ENCODE measurements around the gene TPBGL. TPM values are rescaled to one million over a fixed set of nuclear protein-coding genes. Genes with fewer than 3 reads are reported as not detected.

Gene TPBGL
- total RNA-seq, 1 experiment from 2014 or later: not detected

DNA sequence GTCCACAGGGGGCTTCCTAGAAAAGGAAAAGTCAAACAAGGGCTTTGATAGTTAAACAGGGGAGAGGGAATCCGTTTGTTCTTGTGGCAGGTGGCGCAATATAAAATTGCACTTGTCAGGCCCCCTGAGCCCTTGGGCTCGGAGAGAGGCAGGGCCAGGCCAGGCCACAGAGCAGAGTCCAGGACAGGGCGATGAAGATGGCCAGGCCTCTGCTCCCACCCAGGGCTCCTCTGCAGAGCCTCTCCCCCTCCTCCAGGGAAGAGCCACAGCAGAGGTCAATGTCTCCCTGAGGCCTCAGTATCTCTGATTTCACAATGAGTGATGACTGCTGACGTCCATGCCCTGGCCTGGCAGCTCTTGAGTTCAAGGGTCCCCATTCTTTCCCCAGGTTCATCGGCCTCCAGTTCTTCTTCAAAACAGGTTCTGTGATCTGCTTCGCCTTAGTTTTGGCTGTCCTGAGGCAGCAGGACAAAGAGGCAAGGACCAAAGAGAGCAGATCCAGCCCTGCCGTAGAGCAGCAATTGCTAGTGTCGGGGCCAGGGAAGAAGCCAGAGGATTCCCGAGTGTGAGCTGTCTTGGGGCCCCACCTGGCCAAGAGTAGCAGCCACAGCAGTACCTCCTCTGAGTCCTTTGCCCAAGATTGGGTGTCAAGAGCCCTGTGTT, 36.4 kb upstream of the TPBGL start:
- Histone ChIP-seq H3K27me3 (peaks cover 2% of the 10 kb centered on the region; the same call in 1 of the 2 replicates), H3K4me3 (no peak overlapping the region), H3K36me3 (no peaks in the 10 kb centered on the region), H3K9me3 (no peaks in the 10 kb centered on the region)
- no peak for DNase-seq

- no peaks in the 10 kb centered on the region for H3K36me3 ChIP-seq
- peaks cover 2% of the 10 kb centered on the region; the same call in 1 of the 2 replicates for H3K27me3 ChIP-seq
- DNase-seq: peak; percentile 69
- H3K9me3 ChIP-seq: no peaks in the 10 kb centered on the region
- H3K4me3 ChIP-seq: no peak overlapping the region
These were observed 35.6 kb upstream of the TPBGL start for GRCh38 chr11:75204685-75205563.

DNA sequence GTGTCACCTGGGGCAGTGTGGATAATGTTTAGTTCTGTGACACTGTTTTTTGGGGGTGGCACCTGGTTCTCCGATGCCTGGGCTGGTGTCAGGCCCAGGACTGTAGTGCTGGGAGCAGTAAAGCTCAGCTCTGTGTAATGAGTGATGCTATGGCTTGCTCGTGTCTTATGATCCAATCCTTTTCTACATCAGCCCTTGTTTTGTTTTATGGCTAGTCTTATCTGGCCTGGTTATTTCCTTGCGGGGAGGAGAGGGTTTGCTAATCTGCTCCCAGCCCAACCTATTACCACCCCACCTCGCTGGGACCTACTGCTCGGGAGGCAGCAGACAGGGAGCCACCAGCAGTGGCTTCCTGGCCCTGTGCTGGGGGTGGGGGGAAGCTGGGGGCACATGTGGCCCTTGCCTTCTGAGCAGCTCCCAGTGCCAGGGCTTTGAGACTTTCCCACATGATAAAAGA, 35.0 kb upstream of the TPBGL start:
- no peaks in the 10 kb centered on the region for H3K36me3 ChIP-seq
- no peak for DNase-seq
- peaks cover 2% of the 10 kb centered on the region; the same call in 1 of the 2 replicates for H3K27me3 ChIP-seq
- no peak overlapping the region for H3K4me3 ChIP-seq
- H3K9me3 ChIP-seq: no peaks in the 10 kb centered on the region

DNA sequence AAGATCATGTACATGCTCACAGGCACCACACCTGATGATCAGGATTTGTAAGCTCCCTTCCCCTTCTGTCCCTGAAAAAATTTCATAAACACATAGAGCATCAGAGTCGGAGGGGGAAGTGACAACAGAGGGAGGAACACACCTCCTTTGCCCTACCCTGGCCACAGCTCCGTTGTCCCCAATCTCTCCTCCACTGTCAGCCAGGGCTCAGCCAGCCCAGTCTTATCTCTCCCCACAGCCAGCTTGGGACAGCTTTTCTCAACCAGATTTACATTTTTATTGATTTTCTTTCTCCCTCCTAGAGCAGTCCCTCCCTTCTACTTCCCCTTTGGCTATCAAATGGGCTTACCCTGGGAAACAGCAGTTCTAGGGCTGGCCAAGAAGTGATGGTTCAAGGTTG, 32.1 kb upstream of the TPBGL start:
- no peak for DNase-seq
- Histone ChIP-seq H3K9me3 (no peaks in the 10 kb centered on the region), H3K27me3 (peaks cover 2% of the 10 kb centered on the region; the same call in 1 of the 2 replicates)

GRCh38 chr11:75212411-75212810, 28.2 kb upstream of the TPBGL start:
- peaks cover 2% of the 10 kb centered on the region; the same call in 1 of the 2 replicates for H3K27me3 ChIP-seq
- H3K36me3 ChIP-seq: no peaks in the 10 kb centered on the region
- H3K4me3 ChIP-seq: no peak overlapping the region
- H3K9me3 ChIP-seq: no peaks in the 10 kb centered on the region
- no peak for DNase-seq

More for the DNA sequence above, 32.1 kb upstream of the TPBGL start:
- H3K36me3 ChIP-seq: no peaks in the 10 kb centered on the region
- no peak overlapping the region for H3K4me3 ChIP-seq

DNA sequence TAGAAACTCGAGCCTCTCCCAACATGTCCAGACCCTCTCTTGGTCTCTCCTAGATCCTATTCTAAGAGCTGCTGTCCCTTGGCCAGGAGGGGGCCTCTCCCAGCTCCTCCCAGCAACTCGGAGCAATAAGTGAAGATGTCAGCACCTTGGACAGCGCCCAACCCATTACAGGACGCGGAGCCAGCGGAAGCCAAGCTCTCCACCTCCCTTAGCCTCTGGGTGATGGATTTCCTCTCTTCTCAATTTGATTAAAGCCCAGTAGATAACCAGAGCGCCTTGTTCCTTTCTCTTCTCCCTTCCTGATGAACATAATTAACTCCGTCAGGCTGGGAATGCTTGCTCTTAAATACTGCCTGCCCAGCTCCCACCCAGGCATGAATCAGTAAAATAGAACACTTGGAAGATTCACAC, 26.2 kb upstream of the TPBGL start:
- peak; percentile 69 for DNase-seq
- Histone ChIP-seq H3K4me3 (no peak overlapping the region), H3K27me3 (no peaks in the 10 kb centered on the region; the same call in 1 of the 2 replicates)

DNA sequence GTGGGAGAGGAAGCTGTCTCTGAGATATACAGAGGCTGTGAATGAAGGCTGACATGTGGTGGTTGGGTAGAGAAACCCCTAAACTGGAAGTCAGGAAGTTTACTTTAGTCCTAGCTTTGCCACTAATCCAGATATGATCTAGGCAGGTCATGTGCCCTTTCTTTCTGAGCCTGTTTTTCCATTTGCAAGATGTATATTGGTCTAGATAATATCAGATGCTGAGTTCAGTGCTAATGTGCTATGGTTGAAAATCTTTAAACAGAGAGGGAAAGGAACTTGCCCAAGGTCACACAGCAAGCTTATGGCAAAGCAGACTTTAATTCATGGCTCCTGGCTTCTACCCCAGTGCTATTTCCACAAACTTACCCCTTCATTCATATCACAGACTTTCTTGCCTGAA, 25.7 kb upstream of the TPBGL start:
- no peaks in the 10 kb centered on the region; the same call in 1 of the 2 replicates for H3K27me3 ChIP-seq
- H3K36me3 ChIP-seq: no peaks in the 10 kb centered on the region
- DNase-seq: no peak

More for the DNA sequence above, 26.2 kb upstream of the TPBGL start:
- Histone ChIP-seq H3K9me3 (no peaks in the 10 kb centered on the region), H3K36me3 (no peaks in the 10 kb centered on the region)

DNA sequence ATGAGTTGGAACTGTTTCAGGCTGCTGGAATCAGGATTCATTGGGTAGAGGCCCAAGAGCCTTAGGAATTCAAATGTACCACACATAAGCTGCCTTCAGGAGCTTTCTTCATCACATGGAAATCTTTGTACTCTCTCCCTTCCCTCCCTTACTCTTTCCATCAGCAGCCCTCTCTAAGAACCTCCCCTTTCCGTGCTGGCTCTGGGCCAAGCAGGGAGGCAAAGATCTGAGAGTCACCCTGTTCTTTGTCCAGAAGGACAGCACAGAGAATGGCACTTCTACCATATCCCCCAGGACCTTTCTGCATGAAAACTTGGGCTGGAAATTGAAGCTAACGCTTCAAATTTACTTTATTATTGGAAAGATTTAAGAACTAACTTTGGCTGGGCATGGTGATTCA, 20.7 kb upstream of the TPBGL start:
- no peaks in the 10 kb centered on the region for H3K36me3 ChIP-seq
- H3K27me3 ChIP-seq: no peaks in the 10 kb centered on the region
- H3K4me3 ChIP-seq: no peak overlapping the region
- no peak for DNase-seq
- H3K9me3 ChIP-seq: no peaks in the 10 kb centered on the region

More for the DNA sequence above, 25.7 kb upstream of the TPBGL start:
- H3K9me3 ChIP-seq: no peaks in the 10 kb centered on the region
- no peak overlapping the region for H3K4me3 ChIP-seq

DNA sequence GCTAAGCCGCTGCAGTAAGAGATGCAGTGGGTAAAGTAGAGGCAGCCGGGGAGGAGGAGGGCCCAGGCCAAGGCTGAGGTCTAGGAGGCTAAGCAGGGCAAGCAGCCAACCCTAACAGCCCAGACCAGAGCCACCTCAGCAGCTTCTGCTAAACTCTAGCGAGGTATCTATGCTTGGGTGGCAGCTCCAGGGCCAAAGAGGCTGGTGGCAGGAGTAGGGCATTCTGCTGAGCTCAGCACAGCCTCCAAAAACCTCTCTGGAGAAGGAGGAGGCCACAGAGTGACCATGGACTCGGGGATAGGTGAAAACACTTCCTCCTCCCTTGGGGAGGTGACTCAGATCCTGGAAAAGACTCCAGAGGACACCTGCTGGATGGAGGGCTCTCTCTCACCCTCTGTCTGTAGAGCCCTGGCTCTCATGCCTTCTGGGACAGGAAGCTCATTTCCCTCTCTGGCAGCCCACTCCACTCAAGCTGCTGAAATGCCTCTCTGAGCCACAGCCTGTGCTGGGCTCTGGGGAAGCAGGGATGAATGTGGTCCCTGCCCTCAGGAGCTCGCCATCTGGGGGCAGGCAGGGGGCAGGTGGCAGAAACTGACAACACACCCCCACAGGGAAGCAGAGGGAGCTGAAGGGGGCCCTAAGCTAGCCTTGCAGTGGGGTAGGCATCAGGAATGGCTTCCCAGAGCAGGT, 16.5 kb upstream of the TPBGL start:
- Histone ChIP-seq H3K4me3 (no peak overlapping the region), H3K27me3 (no peaks in the 10 kb centered on the region), H3K36me3 (no peaks in the 10 kb centered on the region), H3K9me3 (no peaks in the 10 kb centered on the region)
- DNase-seq: peak; percentile 36

DNA sequence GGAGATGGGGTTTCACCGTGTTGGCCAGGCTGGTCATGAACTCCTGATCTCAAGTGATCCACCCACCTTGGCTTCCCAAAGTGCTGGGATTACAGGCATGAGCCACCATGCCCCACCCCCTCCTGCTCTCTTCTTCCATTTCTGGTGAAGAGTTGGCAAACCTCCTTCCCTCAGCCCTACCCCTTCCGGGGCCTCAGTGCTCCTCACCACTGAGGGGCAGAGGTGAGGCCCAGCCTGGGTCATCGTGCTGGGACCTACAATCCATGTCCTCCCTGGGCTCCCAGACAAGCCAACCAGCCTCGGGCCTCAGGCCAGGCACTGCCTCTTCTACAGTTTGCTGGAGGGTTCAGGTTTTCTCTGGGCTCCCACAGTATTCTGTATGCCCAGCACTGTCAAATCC, 14.8 kb upstream of the TPBGL start:
- no peaks in the 10 kb centered on the region for H3K9me3 ChIP-seq

GRCh38 chr11:75229466-75229865, 11.1 kb upstream of the TPBGL start:
- H3K27me3 ChIP-seq: no peaks in the 10 kb centered on the region; the same call in 1 of the 2 replicates
- H3K36me3 ChIP-seq: no peaks in the 10 kb centered on the region
- no peak for DNase-seq
- H3K4me3 ChIP-seq: no peak overlapping the region
- no peaks in the 10 kb centered on the region for H3K9me3 ChIP-seq

More for the DNA sequence above, 14.8 kb upstream of the TPBGL start:
- DNase-seq: no peak
- H3K36me3 ChIP-seq: no peaks in the 10 kb centered on the region
- no peak overlapping the region for H3K4me3 ChIP-seq
- H3K27me3 ChIP-seq: no peaks in the 10 kb centered on the region; the same call in 1 of the 2 replicates

- H3K4me3 ChIP-seq: no peak overlapping the region
- H3K36me3 ChIP-seq: no peaks in the 10 kb centered on the region
- no peaks in the 10 kb centered on the region for H3K9me3 ChIP-seq
- no peaks in the 10 kb centered on the region; the same call in 1 of the 2 replicates for H3K27me3 ChIP-seq
- no peak for DNase-seq
These were observed 10.0 kb upstream of the TPBGL start for GRCh38 chr11:75230621-75231020.

DNA sequence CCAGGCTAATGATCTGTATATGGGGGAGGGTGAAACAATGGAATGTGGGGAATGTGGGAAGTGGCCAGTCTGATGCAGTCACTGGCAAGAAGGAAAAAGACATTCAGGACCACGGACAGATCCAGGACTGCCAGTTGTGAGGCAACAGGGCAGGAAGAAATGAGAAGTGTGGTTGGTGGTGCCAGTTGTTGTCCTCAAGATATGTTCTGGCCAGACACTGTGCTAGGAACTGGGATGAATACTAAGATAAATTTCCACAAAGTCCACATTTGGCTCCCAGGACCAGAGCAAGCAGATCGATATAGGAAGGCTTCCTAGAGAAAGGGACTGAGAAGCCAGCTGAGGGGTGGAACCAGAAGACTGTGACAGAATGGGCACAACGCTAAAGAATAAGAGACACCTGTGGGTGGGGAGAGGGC, 6.8 kb upstream of the TPBGL start:
- no peaks in the 10 kb centered on the region for H3K36me3 ChIP-seq
- peak; percentile 38 for DNase-seq
- no peaks in the 10 kb centered on the region; the same call in 1 of the 2 replicates for H3K27me3 ChIP-seq
- H3K9me3 ChIP-seq: no peaks in the 10 kb centered on the region
- H3K4me3 ChIP-seq: no peak overlapping the region

- Histone ChIP-seq H3K9me3 (no peaks in the 10 kb centered on the region), H3K27me3 (peaks cover 11% of the 10 kb centered on the region), H3K36me3 (no peaks in the 10 kb centered on the region), H3K4me3 (no peak overlapping the region)
- no peak for DNase-seq
These were observed 4.5 kb upstream of the TPBGL start for GRCh38 chr11:75236062-75236461.

DNA sequence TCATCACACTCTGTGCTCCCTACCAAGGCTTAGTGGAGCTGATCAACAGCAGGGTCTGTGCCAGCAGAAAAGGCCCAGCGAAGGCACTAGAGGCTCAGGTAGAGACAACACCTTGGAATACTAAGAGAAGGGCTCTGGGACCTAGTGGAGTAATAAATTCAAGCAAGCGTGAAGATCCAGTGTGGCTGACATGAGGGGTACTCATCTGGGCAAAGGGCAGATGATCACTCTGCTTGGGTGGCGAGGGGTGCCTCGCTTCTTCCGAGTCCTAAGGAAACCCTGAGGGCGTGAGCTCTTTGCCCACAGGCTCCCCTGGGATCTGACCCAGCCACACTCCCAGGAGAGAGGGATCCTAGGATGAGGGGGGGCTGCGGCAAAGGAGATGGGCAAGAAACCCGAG, 3.5 kb upstream of the TPBGL start:
- no peaks in the 10 kb centered on the region for H3K9me3 ChIP-seq
- no peak for DNase-seq
- peaks cover 11% of the 10 kb centered on the region for H3K27me3 ChIP-seq
- no peak overlapping the region for H3K4me3 ChIP-seq
- no peaks in the 10 kb centered on the region for H3K36me3 ChIP-seq

DNA sequence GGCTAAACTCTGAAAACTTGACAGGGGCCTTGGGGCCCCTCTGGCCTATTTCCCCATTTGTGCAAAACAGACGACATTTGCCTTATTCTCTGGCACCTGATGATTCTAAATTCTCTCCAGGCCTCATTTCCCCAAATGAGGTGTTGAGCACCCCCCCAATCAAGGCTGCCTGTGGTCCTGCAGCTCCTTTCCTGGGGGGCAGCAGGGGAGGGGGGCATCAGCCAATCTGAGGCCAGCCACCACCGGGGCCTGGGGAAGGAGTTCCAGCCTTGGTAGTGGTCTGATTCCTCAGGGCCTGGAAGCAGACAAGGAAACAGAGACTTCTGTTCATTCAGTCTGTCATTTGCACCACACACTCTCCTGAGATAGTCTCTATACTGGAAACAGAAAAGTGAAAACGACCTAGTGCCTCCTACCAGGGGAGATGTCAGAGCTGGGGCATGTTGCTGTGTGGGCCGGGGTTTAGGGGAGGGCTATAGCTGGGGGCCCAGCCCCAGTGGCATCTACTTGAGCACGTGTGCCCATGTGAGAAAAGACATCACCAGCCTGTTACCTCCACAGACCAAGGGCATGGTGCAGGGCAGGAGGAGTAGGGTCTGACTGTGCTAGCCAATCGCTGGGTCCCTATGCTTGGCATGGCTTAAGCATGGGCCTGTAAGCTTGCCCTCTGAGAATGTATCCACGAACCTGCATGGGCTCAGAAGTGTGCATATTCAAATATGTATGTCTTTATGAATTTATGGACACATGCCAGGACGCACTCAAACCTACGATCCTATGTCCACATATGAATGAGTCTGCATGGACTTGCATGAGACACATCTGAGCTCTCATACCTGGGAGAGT, 1.8 kb upstream of the TPBGL start:
- no peak for DNase-seq
- H3K9me3 ChIP-seq: no peaks in the 10 kb centered on the region
- no peaks in the 10 kb centered on the region for H3K36me3 ChIP-seq
- peaks cover 21% of the 10 kb centered on the region for H3K27me3 ChIP-seq
- no peak overlapping the region for H3K4me3 ChIP-seq

All from MG63 (cell line).